NCI-H82 (cell line): ENCODE results near the gene YIPF6.
A peak's percentile ranks its signal among the peaks of the same experiment; 100 is the strongest.
"Not testable (repeated sequence)": the region's sequence is repeated elsewhere in the genome, so short reads cannot be mapped to it uniquely, and the experiment has no call there.

Experiments used
- DNase-seq: peaks from one replicate; lab custom pipeline; 2025; lab: John Stamatoyannopoulos, UW

The YIPF6 gene

GRCh38 chrX:68498508-68499379 is at the start of gene YIPF6:
Gene YIPF6 (plus strand): TSS chrX:68499051. CDS start chrX:68499067, 16 bp downstream.
- DNase-seq: peak; percentile 86

GRCh38 chrX:68451720-68452119 is 47.1 kb upstream of the YIPF6 start:
- DNase-seq: no peak

GRCh38 chrX:68454476-68455150 is 44.2 kb upstream of the YIPF6 start:
- DNase-seq: no peak

- no peak for DNase-seq
Observed at GRCh38 chrX:68455151-68455510, 43.7 kb upstream of the YIPF6 start.

- no peak for DNase-seq
Observed at GRCh38 chrX:68461093-68461492, 37.8 kb upstream of the YIPF6 start.

GRCh38 chrX:68461576-68461975 is 37.3 kb upstream of the YIPF6 start:
- no peak for DNase-seq

- DNase-seq: no peak
Observed at GRCh38 chrX:68462197-68462596, 36.7 kb upstream of the YIPF6 start.

- DNase-seq: peak; percentile 73
Observed at GRCh38 chrX:68462653-68463052, 36.2 kb upstream of the YIPF6 start.

- DNase-seq: no peak
Observed at GRCh38 chrX:68463880-68464279, 35.0 kb upstream of the YIPF6 start.

- no peak for DNase-seq
Observed at GRCh38 chrX:68464796-68465195, 34.1 kb upstream of the YIPF6 start.

GRCh38 chrX:68480969-68481368 is 17.9 kb upstream of the YIPF6 start:
- DNase-seq: no peak

- DNase-seq: not testable (repeated sequence)
Observed at GRCh38 chrX:68486198-68486597, 12.7 kb upstream of the YIPF6 start.

- no peak for DNase-seq
Observed at GRCh38 chrX:68487254-68487653, 11.6 kb upstream of the YIPF6 start.

GRCh38 chrX:68487924-68488323 is 10.9 kb upstream of the YIPF6 start:
- no peak for DNase-seq

- DNase-seq: no peak
Observed at GRCh38 chrX:68488657-68489056, 10.2 kb upstream of the YIPF6 start.

GRCh38 chrX:68490644-68491043 is 8.2 kb upstream of the YIPF6 start:
- peak; percentile 71 for DNase-seq

GRCh38 chrX:68492583-68492982 is 6.3 kb upstream of the YIPF6 start:
- no peak for DNase-seq

- not testable (repeated sequence) for DNase-seq
Observed at GRCh38 chrX:68493776-68494175, 5.1 kb upstream of the YIPF6 start.

- no peak for DNase-seq
Observed at GRCh38 chrX:68498044-68498507, 775 bp upstream of the YIPF6 start.

- DNase-seq: no peak
Observed at GRCh38 chrX:68499543-68500504, 973 bp downstream of the YIPF6 start.

GRCh38 chrX:68503836-68504636 is 5.2 kb downstream of the YIPF6 start:
- no peak for DNase-seq
